Inflammatory macrophage (primary cell): ENCODE measurements around the gene ZWINT.

Experiments
- DNase-seq, 2 donors: peaks; one replicate each; pipeline ENCODE4 v3.0.0-alpha.2; 2020 to 2022
- total RNA-seq, 18 experiments: gene quantifications; one replicate each; lab custom pipeline; 2026; ENCODE audit warnings: mixed read lengths in 6 of 18, inconsistent platforms in 2 of 18; lab: John Stamatoyannopoulos, UW

Gene ZWINT, protein sequence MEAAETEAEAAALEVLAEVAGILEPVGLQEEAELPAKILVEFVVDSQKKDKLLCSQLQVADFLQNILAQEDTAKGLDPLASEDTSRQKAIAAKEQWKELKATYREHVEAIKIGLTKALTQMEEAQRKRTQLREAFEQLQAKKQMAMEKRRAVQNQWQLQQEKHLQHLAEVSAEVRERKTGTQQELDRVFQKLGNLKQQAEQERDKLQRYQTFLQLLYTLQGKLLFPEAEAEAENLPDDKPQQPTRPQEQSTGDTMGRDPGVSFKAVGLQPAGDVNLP
- 9.1 to 62.5 (median 33.5) reads per million in 18 experiments for total RNA-seq

DNA sequence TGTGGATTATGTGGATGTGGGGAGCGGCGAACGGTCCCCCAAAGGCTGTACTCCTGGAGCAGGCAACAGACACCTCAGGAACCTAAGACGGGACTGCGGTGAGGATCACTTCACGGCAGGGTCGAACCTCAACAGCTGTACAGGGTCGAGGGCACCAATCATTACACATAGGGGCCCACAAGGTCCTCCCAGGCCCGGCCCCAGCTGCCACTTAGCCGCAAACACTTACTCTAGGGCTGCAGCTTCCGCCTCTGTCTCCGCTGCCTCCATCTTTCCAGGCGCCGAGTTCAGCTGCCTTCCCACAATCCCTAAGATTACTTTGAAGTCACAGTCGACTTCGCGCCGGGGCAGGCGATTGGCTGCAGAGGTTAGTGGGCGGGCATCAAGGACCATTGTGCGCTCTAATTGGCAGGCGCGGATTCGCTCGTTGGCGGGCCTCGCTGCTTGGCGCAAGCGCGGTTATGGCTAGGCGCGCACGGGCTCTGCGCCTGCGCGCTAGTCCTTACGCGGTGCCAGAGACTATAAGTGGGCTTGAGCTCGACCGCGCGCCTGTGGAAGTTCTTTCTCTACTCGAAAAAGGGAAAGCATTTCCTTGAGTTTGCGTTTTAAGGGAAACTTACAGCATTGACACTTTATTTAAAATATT is at the start of gene ZWINT:
ZWINT (minus strand) TSS at position 293 of the 646 bp plus-strand sequence; CDS start at position 270, 23 bp downstream.
- peak; percentile 98 to 99 for DNase-seq

DNA sequence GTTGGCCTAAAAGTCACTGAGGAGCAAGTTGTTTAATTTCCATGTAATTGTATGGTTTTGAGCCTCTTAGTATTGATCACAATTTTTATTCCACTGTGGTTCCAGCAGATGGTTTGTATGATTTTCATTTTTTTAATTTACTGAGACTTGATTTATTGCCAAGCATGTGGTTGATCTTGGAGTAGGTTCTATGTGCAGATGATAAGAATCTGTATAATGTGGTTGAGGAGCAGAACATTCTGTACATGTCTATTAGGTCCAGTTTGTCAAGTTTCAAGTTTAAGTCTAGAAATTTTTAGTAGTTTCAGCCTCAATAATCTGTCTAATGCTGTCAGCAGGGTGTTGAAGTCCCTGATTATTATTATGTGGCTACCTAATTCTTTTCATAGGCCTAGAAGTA is 22.7 kb upstream of the ZWINT start:
- DNase-seq = no peak

DNA sequence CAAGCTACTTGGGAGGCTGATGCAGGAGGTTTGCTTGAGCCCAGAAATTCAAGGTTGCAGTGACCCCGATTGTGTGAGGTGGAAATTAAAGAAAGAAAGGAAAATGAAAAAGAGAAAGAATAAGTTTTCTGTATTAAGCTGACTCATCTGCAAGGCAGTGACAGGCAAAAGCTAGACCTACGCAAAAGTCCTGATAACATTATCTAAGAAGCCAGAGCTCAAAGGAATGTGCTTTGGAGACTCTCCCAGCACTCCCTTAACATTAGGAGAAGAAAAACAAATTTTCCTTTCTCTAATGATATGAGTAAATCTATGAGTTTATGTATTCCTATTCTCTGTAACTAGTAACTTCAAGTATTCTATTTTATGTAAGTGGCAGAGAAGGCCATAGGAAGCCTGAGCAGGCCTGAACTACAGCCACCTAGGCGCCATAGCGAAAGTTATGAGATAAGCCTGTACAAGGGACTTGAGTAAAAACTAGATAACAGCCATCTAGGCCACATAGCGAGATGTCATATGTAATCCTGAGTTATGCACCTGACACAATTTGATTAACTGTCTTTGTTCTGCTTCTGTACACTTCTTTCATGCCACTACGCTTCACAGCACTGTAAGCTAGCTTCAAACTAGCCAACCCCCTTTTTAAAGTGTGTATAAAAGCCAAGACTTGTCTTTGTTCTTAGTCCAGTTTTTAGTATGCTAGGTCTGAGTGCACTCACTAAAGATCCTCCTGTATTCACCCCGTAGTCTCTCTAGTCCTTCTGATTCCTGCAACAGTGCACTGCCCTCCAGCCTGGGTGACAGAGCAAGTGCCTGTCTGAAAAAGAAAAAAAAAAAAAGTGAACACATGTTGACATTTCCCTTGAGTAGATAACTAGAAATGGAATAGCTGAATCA is 9.4 kb upstream of the ZWINT start:
- no peak for DNase-seq

DNA sequence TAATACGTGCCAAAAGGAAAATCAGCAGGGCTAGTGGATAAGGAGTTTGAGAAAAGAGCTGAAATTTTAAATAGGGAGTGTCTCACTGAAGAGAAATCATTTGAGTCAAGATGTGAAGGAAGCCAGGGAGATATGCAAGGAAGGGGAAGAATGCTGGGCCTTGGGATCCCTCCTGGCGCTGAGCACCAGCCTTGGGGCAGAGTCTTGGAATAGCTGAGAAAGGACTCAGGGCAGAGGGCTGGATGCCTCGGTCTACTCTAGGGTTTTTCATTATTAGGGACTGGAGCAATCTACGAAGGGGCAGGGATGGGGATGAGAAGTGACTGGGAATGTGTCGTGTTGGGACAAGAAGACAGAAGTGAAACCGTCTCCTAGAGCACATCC is 484 bp downstream of the ZWINT start:
- no peak for DNase-seq

DNA sequence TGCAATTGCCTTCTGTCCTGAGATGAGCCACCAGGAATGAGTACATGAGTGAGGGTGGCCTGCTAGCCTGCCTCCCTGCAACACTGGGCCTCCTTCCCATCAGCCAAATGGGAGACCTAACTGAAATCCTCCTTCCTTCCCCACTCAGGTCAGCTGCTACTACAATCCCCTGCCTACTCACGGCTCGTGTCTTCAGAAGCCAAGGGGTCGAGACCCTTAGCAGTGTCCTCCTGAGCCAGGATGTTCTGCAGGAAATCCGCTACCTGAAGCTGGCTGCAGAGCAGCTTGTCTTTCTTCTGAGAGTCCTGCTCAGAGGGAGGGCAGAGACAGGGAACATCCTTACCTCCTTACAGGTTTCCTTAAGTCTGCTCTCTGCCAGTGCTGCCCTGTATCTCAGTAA is 1.2 kb downstream of the ZWINT start:
- DNase-seq = no peak

DNA sequence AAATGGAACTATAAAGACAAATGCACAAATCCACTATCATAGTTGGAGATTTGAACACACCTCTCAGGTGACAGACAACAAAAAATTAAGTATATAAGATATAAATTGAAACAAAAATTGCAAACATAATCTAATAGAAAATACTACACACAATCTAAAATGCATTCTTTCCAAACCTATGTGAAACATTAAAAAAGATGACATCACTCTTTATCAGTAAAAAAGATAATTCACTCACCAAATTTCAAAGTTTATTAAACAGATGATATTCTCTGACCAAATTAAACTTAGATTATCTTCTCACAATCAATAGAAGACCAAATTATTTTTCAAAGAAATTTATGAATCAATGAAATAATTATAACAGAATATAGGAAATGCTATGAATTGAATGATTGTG is 4.0 kb downstream of the ZWINT start:
- no peak for DNase-seq

DNA sequence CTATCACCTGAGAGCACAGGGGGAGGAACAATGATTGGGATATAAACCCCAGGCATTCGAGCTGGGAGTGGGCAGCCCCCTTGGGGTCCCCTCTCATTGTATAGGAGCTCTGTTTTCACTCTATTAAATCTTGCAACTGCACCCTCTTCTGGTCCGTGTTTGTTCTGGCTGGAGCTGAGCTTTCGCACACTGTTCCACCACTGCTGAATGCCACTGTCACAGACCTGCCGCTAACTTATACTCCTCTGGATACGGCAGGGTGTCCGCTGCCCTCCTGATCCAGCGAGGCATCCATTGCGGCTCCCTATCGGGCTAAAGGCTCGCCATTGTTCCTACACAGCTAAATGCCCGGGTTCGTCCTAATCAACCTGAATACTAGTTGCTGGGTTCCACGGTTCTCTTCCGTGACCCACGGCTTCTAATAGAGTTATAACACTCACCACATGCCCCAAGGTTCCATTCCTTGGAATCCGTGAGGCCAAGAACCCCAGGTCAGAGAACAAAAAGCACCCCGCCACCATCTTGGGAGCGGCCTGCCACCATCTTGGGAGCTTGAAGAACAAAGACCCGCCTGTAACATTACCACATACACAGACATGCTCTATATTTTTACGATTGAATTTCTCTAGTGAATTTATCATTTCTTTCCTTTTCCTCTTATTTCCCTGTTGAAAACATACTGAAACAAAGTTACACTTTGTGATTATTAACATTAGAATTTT is 9.0 kb downstream of the ZWINT start:
- no peak for DNase-seq

DNA sequence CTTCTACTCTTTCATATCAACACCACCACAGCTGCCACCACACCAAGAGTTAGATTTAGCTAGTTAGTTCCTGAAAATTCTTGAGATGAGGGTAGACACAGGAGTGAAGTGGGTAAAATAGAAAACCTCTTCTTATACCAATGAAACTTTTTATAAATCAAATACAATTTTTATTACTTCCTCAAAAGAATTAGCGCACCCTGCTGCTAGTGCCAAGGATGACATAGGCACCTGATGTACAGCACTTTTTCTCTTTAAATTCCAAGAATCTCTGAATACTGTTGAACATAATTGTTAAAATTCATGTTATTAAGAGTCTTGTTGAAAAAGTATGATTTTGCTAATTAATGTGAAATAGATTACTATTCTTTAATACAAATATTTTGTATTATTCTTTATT is 11.4 kb downstream of the ZWINT start:
- DNase-seq = no peak

DNA sequence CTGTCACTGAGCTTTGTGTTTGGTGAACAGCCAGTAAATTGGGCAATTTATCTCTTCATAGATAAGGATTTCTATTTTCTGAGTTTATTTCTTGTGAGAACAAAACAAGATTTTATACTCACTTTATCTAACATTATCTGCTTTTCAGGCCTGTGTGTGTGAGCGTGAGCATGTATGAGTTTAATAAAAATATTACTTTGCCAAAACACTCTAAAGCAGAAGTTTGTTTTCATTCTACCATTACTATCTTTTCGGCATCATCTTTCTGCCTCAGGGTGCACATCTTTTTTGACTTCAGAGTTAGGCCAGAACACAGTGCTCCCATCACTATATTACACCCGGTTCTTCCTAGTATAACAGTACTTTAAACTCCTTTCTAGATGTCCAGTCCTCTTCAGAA is 13.0 kb downstream of the ZWINT start:
- no peak for DNase-seq

DNA sequence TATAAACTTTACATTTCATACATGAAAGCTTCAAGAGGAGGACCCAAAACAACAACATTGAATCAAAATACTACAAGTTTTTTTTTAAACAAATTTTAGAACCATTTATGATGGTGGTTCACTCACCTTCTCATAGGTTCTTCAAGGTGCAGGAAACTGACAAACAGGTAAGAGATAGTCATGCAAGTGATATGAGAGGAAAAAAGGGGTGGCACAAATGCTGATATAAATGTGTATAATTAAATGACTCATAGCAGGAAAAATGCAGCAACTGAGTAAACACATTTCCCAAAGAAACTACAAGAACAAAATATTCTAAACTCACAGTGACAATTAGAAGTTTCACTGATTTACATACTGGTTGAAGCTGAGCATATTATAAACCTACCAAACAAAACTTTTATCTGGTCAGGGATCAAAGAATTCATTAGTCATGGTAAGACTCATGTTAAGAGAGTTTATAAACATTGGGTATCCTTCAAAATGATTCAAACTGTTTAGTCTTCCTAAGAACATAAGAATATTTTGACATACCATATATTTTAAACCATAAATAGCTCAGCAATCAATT is 14.1 kb downstream of the ZWINT start:
- no peak for DNase-seq

DNA sequence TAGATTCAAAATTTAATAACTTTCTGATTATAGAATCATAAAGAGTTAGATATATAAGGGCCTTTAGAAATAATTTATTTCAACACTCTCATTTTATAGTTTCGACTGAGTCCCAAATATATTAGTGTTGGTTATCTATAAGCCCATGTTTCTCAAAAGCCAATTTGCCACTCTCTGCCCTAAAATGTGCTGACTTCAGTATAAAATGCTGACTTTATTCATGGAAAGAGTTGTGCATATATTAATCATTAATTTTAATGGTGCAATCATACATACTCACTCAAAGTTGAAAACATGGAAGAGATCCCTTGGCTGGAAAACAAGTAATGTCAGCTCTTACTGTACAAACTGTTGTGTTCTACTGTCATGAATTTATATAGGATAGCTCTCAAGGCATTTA is 19.4 kb downstream of the ZWINT start:
- DNase-seq = no peak

DNA sequence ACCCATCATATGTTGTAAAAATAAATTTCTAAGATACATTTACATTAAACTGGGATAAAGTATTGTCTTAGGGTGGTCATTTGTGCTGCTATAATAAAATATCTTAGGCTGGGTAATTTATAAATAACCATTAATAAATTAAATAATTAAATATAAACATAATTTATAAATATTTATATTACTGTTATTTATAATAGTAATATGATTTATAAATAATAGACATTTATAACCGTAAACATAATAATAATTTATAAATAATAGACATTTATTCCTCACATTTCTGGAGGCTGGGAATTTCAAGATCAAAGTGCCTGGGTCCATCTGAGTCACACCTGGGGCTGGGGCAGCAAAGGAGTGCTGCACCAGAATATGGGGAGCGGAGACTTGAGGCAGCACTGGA is 31.1 kb downstream of the ZWINT start:
- no peak for DNase-seq

DNA sequence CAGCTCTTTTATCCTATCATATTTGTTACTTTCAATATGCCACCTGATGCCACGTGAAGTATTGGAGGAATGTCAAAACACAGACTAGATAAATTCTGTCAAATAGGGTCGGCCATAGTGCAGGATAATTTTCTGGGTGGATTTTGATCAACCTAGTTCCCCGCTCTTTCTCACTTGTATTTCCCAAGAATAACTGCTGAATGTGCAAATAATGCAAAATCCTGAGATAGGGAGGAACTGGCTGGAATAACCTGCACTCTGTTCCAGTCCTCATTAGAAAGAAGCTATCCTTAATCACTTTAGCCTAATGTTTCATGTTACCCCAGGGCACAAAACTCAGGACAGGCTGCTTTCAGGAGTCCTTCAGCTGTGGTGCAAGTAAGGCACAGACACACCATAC is 33.9 kb downstream of the ZWINT start:
- DNase-seq = no peak

DNA sequence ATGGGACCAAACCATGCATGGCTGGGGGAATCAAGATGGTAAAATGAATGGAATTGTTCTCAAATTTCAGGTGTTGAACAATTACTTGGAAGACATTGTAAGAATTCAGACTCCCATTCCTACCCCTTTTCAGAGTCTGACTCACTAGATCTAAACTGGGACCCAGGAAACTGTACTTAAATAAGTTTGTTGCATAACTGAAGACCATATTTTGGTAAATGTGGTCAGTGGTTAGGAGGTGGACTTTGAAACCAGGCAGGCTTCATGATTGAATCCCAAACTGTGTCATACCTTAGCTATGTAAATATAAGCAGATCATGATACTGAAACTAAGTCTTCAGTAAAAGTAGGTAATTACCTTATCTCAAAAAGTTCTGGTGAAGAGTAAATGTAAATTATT is 41.7 kb downstream of the ZWINT start:
- no peak for DNase-seq

DNA sequence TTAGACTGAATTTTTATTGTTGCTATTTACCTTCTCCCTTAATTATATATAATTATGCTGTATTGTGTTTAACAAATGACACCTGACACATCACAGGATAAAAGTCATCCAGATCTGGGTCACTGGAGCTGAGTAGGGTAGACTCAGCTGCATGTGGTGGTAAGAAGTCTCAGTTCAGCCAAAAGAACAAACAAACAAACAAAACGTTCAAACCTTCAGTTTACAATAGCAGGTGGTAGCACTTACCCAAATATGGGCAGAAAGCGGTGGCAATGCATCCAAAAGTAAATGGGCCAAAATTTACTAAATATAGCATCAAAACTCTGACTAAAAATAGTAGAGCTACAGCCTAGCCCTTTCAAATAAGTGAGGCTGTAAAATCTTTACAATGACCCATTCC is 42.2 kb downstream of the ZWINT start:
- DNase-seq = no peak

DNA sequence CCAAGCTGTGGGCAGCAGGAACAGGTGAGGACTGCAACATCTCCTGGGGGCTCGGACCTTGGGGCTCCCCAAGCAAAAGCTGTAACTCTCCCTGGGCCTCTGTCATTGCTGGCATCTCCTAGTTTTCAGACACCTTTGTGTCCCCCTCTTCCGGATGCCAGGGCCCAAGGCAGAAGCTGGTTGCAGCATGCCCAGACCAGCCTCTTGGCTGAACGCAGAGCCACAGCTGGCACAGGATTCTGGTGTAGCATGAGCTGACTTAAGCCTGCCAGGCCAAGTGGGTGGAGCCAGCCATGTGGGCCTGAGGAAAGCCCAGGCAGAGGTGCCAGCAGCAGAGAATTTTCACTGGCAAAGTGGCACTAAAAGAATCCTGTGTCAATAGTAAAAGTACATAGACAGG is 43.5 kb downstream of the ZWINT start:
- no peak for DNase-seq

DNA sequence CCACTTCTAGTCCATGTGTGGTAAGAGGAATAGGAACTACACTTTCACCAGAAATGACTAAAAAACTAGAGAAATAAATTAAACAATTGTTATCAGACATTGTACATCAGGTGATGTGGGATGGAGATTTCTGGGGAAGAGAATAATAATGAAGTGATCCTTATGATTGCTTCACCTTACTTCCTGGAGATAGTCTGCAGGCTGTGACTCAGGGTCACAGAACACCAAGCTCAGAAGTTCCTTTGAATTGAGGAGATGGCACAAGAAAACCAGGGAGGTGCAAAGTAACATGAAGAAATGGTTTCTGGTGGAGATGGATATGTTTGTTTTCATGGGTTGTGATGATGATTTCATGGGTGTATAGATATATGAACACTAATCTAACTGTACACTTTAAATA is 44.5 kb downstream of the ZWINT start:
- no peak for DNase-seq
